ENCODE data around the gene ZBTB47. TPM values are rescaled to one million over a fixed set of nuclear protein-coding genes. Genes with fewer than 3 reads are reported as not detected.

The ZBTB47 gene
- polyA plus RNA-seq, 1 experiment: 7.8 TPM

DNA sequence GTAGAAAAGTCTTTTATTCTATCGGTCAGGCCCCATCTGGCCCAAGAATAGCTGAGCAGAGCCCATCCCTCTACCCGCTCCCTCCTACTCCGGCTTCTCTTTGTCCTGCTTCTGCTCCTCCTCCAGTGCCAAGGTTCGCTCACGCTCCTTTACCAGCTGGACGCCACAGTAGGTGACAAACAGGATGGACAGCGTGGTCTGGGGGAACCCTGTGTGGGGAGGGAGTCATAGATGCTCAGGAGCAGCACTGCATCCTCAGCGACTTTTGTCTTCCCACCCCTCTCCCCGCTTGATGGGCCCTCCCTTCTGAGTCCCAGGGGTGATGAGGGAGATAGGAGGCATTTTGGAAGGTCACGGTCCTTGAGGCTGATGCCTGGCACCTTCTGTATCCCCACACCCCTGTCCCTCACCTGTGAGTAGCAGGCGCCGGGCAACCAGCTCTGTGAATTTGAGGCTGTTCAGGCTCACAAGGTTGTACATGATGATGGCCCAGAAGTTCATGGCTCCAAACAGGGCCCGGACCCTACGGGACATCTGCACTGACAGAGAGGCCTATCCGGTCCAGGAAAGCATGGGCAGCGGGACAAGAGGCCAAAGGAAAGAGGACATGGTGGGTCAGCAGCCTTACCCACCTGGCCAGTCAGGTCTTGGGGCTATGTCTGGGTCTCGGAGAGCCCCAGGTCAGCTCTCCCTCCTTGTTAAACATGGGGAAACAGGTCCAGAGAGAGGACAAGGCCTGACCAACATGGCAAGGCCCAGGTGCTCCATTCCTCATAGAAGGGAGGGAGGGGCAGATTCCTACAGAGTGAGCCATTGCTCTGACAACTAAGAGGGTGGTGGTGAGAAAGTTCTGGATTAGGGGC, 39.4 kb downstream of the ZBTB47 start:
- CTCF ChIA-PET: no interaction called here
- Histone ChIP-seq H3K27ac (ENCODE audit: low read depth, low read length) (no peak overlapping the region), H3K4me3 (ENCODE audit: low read depth, low read length) (no peak overlapping the region), H3K9me3 (ENCODE audit: control insufficient read depth, insufficient read depth, low read length) (no peaks in the 10 kb centered on the region), H3K27me3 (ENCODE audit: control insufficient read depth, insufficient read depth, low read length) (peaks cover 35% of the 10 kb centered on the region)
- POLR2A ChIA-PET: no interaction called here
- DNase-seq (ENCODE audit: low read depth, low spot score): no peak
- no peak for TF ChIP-seq CTCF (IDR thresholded peaks at IDR 0.05; ENCODE audit: low read depth, low read length)

GRCh38 chr3:42693530-42693930, 40.0 kb downstream of the ZBTB47 start:
- Histone ChIP-seq H3K27me3 (ENCODE audit: control insufficient read depth, insufficient read depth, low read length) (peaks cover 35% of the 10 kb centered on the region), H3K9me3 (ENCODE audit: control insufficient read depth, insufficient read depth, low read length) (no peaks in the 10 kb centered on the region), H3K4me3 (ENCODE audit: low read depth, low read length) (no peak overlapping the region), H3K27ac (ENCODE audit: low read depth, low read length) (no peak overlapping the region)
- ChIA-PET POLR2A (no interaction called here), CTCF (no interaction called here)
- no peak for DNase-seq (ENCODE audit: low read depth, low spot score)
- TF ChIP-seq CTCF (IDR thresholded peaks at IDR 0.05; ENCODE audit: low read depth, low read length): no peak

- no peak for TF ChIP-seq CTCF (IDR thresholded peaks at IDR 0.05; ENCODE audit: low read depth, low read length)
- Histone ChIP-seq H3K27me3 (ENCODE audit: control insufficient read depth, insufficient read depth, low read length) (peaks cover 38% of the 10 kb centered on the region), H3K9me3 (ENCODE audit: control insufficient read depth, insufficient read depth, low read length) (no peaks in the 10 kb centered on the region), H3K27ac (ENCODE audit: low read depth, low read length) (no peak overlapping the region), H3K4me3 (ENCODE audit: low read depth, low read length) (no peak overlapping the region)
- POLR2A ChIA-PET: no interaction called here
- CTCF ChIA-PET: no interaction called here
- DNase-seq (ENCODE audit: low read depth, low spot score): no peak
Observed at GRCh38 chr3:42694366-42694765, 40.9 kb downstream of the ZBTB47 start.

DNA sequence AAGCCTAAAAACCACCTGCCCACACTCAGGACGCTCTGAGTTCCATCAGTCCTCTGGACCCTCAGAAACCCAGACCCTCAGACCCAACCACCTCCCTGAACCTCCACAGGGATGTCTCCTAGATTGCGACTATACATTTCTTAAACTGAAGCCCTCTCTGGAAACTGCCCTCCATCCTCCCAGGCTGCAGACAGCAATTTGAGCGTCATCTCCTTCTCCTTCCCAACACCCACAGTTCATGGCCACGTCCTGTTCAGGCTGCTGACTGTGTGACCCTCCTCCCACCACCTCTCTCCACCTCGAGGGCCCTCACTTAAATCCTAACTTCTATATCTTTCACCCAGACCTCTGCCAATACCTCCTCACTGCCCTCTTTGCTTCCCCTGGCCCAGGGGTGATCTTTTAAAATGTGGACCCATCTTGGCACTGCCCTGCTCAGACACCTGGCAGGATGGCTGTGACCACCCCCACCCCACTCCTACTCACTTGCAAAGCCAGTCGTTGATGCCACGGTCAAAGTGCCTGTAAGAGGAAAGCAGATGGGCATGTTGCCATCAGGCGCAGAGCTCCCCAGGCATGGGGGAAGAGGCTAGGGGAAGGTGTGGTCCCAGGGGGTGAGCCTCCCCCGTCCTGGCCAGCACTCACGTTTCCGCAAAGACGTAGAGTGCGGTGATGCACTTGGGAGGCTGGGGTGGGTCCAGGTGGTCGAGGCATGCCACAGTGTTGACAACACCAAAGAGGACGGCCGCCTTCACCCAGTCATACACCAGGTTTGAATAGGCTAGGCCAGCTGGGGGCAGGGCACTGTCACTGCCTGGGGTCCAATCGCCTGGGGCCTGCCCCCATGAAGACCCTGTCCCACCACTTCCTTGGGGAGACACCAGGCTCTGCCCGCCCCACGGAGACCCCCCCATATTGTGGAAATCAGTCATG, 43.1 kb downstream of the ZBTB47 start:
- POLR2A ChIA-PET: no interaction called here
- no peak overlapping the region for H3K4me3 ChIP-seq (ENCODE audit: low read depth, low read length)
- CTCF ChIA-PET: no interaction called here
- H3K9me3 ChIP-seq (ENCODE audit: control insufficient read depth, insufficient read depth, low read length): no peaks in the 10 kb centered on the region
- no peak for DNase-seq (ENCODE audit: low read depth, low spot score)
- H3K27me3 ChIP-seq (ENCODE audit: control insufficient read depth, insufficient read depth, low read length): peaks cover 28% of the 10 kb centered on the region
- TF ChIP-seq CTCF (IDR thresholded peaks at IDR 0.05; ENCODE audit: low read depth, low read length): no peak
- no peak overlapping the region for H3K27ac ChIP-seq (ENCODE audit: low read depth, low read length)
